Lung (tissue), 12 donors: Measurements from ENCODE around the gene KLHL24. TPM values are rescaled to one million over a fixed set of nuclear protein-coding genes. Genes with fewer than 3 reads are reported as not detected.
A peak's percentile ranks its signal among the peaks of the same experiment; 100 is the strongest.

Experiments used
- ATAC-seq: fragments of 200-7000 bp; cut with Tn5 transposase; one replicate; pipeline ENCODE4 v1.9.1; 2020; ENCODE audit warnings: moderate number of reproducible peaks; ENCODE audit not compliant: insufficient read depth, low FRiP score
- DNase-seq, 3 donors: peaks; one replicate each; pipeline ENCODE4 v3.0.0-alpha.2; 2013 to 2017
- H3K27ac ChIP-seq, 2 donors: one replicate each; pipeline ENCODE4 v1.5.1; 2013; ENCODE audit warnings: mild to moderate bottlenecking in 2 of 2, moderate library complexity in 2 of 2, control low read depth in 1 of 2, inconsistent platforms in 1 of 2, low read depth in 1 of 2, low read length in 1 of 2
- H3K27me3 ChIP-seq, 3 donors: one replicate each; pipeline ENCODE4 v1.5.1; 2013; ENCODE audit warnings: low read length in 2 of 3; ENCODE audit not compliant: control insufficient read depth in 3 of 3, insufficient read depth in 3 of 3
- H3K36me3 ChIP-seq, 4 donors: one replicate each; pipeline ENCODE4 v1.5.1; 2013; ENCODE audit warnings: low read length in 4 of 4, mild to moderate bottlenecking in 1 of 4, moderate library complexity in 1 of 4; ENCODE audit not compliant: control insufficient read depth in 4 of 4, insufficient read depth in 4 of 4
- H3K4me1 ChIP-seq, 5 donors: one replicate each; pipeline ENCODE4 v1.5.1; 2013; ENCODE audit warnings: low read length in 5 of 5, mild to moderate bottlenecking in 2 of 5, moderate library complexity in 1 of 5; ENCODE audit not compliant: control insufficient read depth in 5 of 5, insufficient read depth in 5 of 5
- H3K4me3 ChIP-seq: one replicate; pipeline ENCODE4 v1.5.1; 2013; ENCODE audit warnings: mild to moderate bottlenecking, control low read depth, moderate library complexity
- H3K9ac ChIP-seq, 2 donors: one replicate each; pipeline ENCODE4 v1.5.1; 2013; ENCODE audit warnings: low read length in 2 of 2, control low read depth in 1 of 2; ENCODE audit not compliant: insufficient read depth in 1 of 2
- H3K9me3 ChIP-seq, 4 donors: one replicate each; pipeline ENCODE4 v1.5.1; 2013; ENCODE audit warnings: low read length in 3 of 4, mild to moderate bottlenecking in 1 of 4, moderate library complexity in 1 of 4; ENCODE audit not compliant: control insufficient read depth in 4 of 4, insufficient read depth in 3 of 4
- CTCF ChIP-seq: IDR thresholded peaks from 2 replicates; pipeline ENCODE4 v1.5.1; 2012; ENCODE audit warnings: mild to moderate bottlenecking; ENCODE audit errors: control extremely low read depth, extremely low read depth
- WGBS, 2 donors: extraction: QIAGEN DNeasy Blood & Tissue Kit; methylation state at CpG; one replicate each; pipeline ENCODE4 v1.1.7; 2013; 5-methylcytosine and 5-hydroxymethylcytosine counted together
- polyA plus RNA-seq, 2 donors: library from polyadenylated mRNA; stranded (reverse); fragments of 200-250 nt; gene quantifications; one replicate each; pipeline ENCODE4 v1.2.1, GENCODE V29; 2013
- total RNA-seq, 2 donors: library from RNA; depleted of rRNA in 1 of 2; stranded (reverse); fragments of >200 nt in 1 of 2; gene quantifications; one replicate each; pipeline ENCODE4 v1.2.1, GENCODE V29; 2014 to 2021
- donor health status: control.
- donor health status: control.
- donor health status: Bipolar disorder and iron deficiency.
- donor health status: healthy.
- donor health status: DM: yes; HTN: yes; CAD: no.

Gene KLHL24
- total and polyA plus RNA-seq, 4 donors, result 14.3 to 352 (median 37.9) TPM

- Histone ChIP-seq H3K27me3 (no peaks in the 10 kb centered on the region), H3K27ac (peak overlapping the region in 1 of 2 donors; percentile 64), H3K4me1 (peaks cover 0 to 18% (median 5%) of the 10 kb centered on the region in 5 donors), H3K9me3 (no peaks in the 10 kb centered on the region), H3K36me3 (peaks cover 0 to 6% (median 3%) of the 10 kb centered on the region in 4 donors), H3K4me3 (no peak overlapping the region), H3K9ac (no peak overlapping the region)
- no peak for TF ChIP-seq CTCF
- no peak for DNase-seq
- 30 to 97% methylated on average over 2 of the region's 2 CpGs for WGBS, 2 donors
- no peak for ATAC-seq
Observed at GRCh38 chr3:183641882-183642281, 6.5 kb downstream of the KLHL24 start.

GRCh38 chr3:183644244-183644643 is 8.8 kb downstream of the KLHL24 start:
- peaks cover 0 to 10% (median 0%) of the 10 kb centered on the region in 5 donors for H3K4me1 ChIP-seq
- TF ChIP-seq CTCF, result no peak
- no peak overlapping the region for H3K4me3 ChIP-seq
- H3K9me3 ChIP-seq, result no peaks in the 10 kb centered on the region
- peaks cover 0 to 8% (median 5%) of the 10 kb centered on the region in 4 donors for H3K36me3 ChIP-seq
- no peak overlapping the region for H3K27ac ChIP-seq
- no peaks in the 10 kb centered on the region for H3K27me3 ChIP-seq
- DNase-seq (no peak), ATAC-seq (no peak)
- WGBS, 2 donors, result 55 to 79% methylated on average over 1 of the region's 1 CpG
- no peak overlapping the region for H3K9ac ChIP-seq

GRCh38 chr3:183645254-183645653 is 9.8 kb downstream of the KLHL24 start:
- peaks cover 2 to 14% (median 5%) of the 10 kb centered on the region in 4 donors for H3K36me3 ChIP-seq
- H3K27ac ChIP-seq, result no peak overlapping the region
- peaks cover 0 to 10% (median 0%) of the 10 kb centered on the region in 5 donors for H3K4me1 ChIP-seq
- DNase-seq, result no peak
- TF ChIP-seq CTCF, result no peak
- WGBS, 2 donors, result 98 to 99% methylated on average over 2 of the region's 2 CpGs
- peaks cover 0 to 3% (median 0%) of the 10 kb centered on the region in 4 donors for H3K9me3 ChIP-seq
- ATAC-seq, result no peak
- H3K27me3 ChIP-seq, result no peaks in the 10 kb centered on the region
- no peak overlapping the region for H3K4me3 ChIP-seq
- H3K9ac ChIP-seq, result no peak overlapping the region

GRCh38 chr3:183650554-183650953 is 15.1 kb downstream of the KLHL24 start:
- H3K36me3 ChIP-seq, result peaks cover 12 to 48% (median 34%) of the 10 kb centered on the region in 4 donors
- H3K4me1 ChIP-seq, result peaks cover 0 to 8% (median 0%) of the 10 kb centered on the region in 5 donors
- H3K27ac ChIP-seq, result no peak overlapping the region
- ATAC-seq (no peak), DNase-seq (no peak)
- H3K9me3 ChIP-seq, result peaks cover 6 to 22% (median 14%) of the 10 kb centered on the region in 4 donors
- H3K9ac ChIP-seq, result no peak overlapping the region
- H3K4me3 ChIP-seq, result no peak overlapping the region
- TF ChIP-seq CTCF, result no peak
- WGBS, 2 donors, result 94 to 98% methylated on average over 4 of the region's 4 CpGs
- H3K27me3 ChIP-seq, result no peaks in the 10 kb centered on the region
